Liver (tissue), 2 donors: ENCODE results near the gene PLVAP.

Source experiments
- CTCF ChIP-seq: fragments of 150-350 bp; IDR thresholded peaks from 2 replicates; pipeline ENCODE4 v1.5.1; 2017; ENCODE audit warnings: improper control_type of control experiment, low read depth, low read length; ENCODE audit not compliant: missing input control
- REST ChIP-seq: IDR thresholded peaks from 2 replicates; pipeline ENCODE4 v1.6.1; 2016; ENCODE audit warnings: antibody characterized with exemption, mild to moderate bottlenecking
- donor health status: healthy.

GRCh38 chr19:17414097-17414496 is 37.0 kb upstream of the PLVAP start:
- TF ChIP-seq REST (no peak), CTCF (no peak)
